HCT116 (cell line): ENCODE measurements around the gene KIAA0930. TPM values are rescaled to one million over a fixed set of nuclear protein-coding genes. Genes with fewer than 3 reads are reported as not detected.

Source experiments
- ATAC-seq: fragments of 200-7000 bp; cut with Tn5 transposase; 2 replicates; pipeline ENCODE4 v1.9.1; 2020; ENCODE audit warnings: mild to moderate bottlenecking, moderate library complexity
- BruUV-seq: library from RNA; stranded (reverse); fragments of 400-500 nt; replicated peaks from 2 replicates; lab custom pipeline; 2021; lab: Mats Ljungman, UMichigan
- CTCF ChIA-PET: fragments of 300-600 bp; sonication (Branson Sonifier 250); formaldehyde crosslinking; loops from one replicate; lab custom pipeline; 2021; ENCODE audit warnings: antibody characterized with exemption; lab: Charles Lee
- POLR2A ChIA-PET: fragments of 300-600, 350-600 bp; sonication (Branson Sonifier 250); formaldehyde crosslinking; loops from one replicate; lab custom pipeline; 2021; ENCODE audit warnings: antibody characterized with exemption; lab: Charles Lee
- RAD21 ChIA-PET, 2 experiments: fragments of 300-600 bp; sonication (Branson Sonifier 250); formaldehyde crosslinking; loops; one replicate each; lab custom pipeline; 2023; ENCODE audit warnings: low total read pairs in 2 of 2; ENCODE audit not compliant: uncharacterized antibody in 2 of 2, unreplicated experiment in 2 of 2, low non-redundant PET in 1 of 2; lab: Charles Lee
- DNase-seq: peaks from one replicate; pipeline ENCODE4 v3.0.0-alpha.2; 2010; ENCODE audit warnings: low read depth, low spot score
- H2AFZ ChIP-seq: fragments of 200-600 bp; shearing (Covaris generic), sonication (generic); 2 replicates; pipeline ENCODE4 v1.6.1; 2017; ENCODE audit warnings: low read depth, mixed run types, mixed read lengths, antibody characterized with exemption, low read length; ENCODE audit not compliant: poor library complexity, severe bottlenecking
- H3K27ac ChIP-seq: 2 replicates; pipeline ENCODE4 v1.5.1; 2012; ENCODE audit warnings: low read depth, low read length
- H3K27me3 ChIP-seq: fragments of 200-600 bp; sonication (generic); 2 replicates; pipeline ENCODE4 v1.6.1; 2016; ENCODE audit warnings: mixed run types, low read length, mixed read lengths; ENCODE audit not compliant: insufficient read depth
- H3K36me3 ChIP-seq, 2 experiments: fragments of 200-500 bp in 1 of 2; fragments of 200-600 bp in 1 of 2; sonication (Bioruptor generic) in 1 of 2; sonication (generic) in 1 of 2; 2 replicates each; pipeline versions ENCODE4 v1.5.1 to v1.6.1; 2014 to 2016; ENCODE audit warnings: low read length in 2 of 2, inconsistent platforms in 1 of 2, mixed read lengths in 1 of 2, mixed run types in 1 of 2; ENCODE audit not compliant: insufficient read depth in 2 of 2, control insufficient read depth in 1 of 2
- H3K4me1 ChIP-seq, 2 experiments: fragments of 200-600 bp in 1 of 2; sonication (generic) in 1 of 2; 2 replicates each; pipeline versions ENCODE4 v1.5.1 to v1.6.1; 2012 to 2017; ENCODE audit warnings: low read length in 2 of 2, inconsistent platforms in 1 of 2, mild to moderate bottlenecking in 1 of 2, mixed read lengths in 1 of 2, mixed run types in 1 of 2, moderate library complexity in 1 of 2; ENCODE audit not compliant: insufficient read depth in 2 of 2, control insufficient read depth in 1 of 2
- H3K4me2 ChIP-seq: fragments of 200-600 bp; sonication (generic); 2 replicates; pipeline ENCODE4 v1.6.1; 2017; ENCODE audit warnings: mixed run types, low read length, mixed read lengths
- H3K4me3 ChIP-seq, 2 experiments: fragments of 200-600 bp in 1 of 2; sonication (generic) in 1 of 2; replicated peaks in 1 of 2; 2 replicates each; pipeline ENCODE4 v1.5.1; 2011 to 2016; ENCODE audit warnings: low read length in 2 of 2, control low read depth in 1 of 2, low read depth in 1 of 2, mild to moderate bottlenecking in 1 of 2, mixed read lengths in 1 of 2, mixed run types in 1 of 2
- H3K79me2 ChIP-seq: fragments of 200-600 bp; sonication (generic); 2 replicates; pipeline ENCODE4 v1.6.1; 2017; ENCODE audit warnings: mild to moderate bottlenecking, mixed run types, low read length, moderate library complexity, mixed read lengths; ENCODE audit not compliant: insufficient read depth
- H3K9ac ChIP-seq: fragments of 200-600 bp; sonication (generic); 2 replicates; pipeline ENCODE4 v1.6.1; 2016; ENCODE audit warnings: low read length, mixed read lengths
- H3K9me2 ChIP-seq: fragments of 200-600 bp; sonication (generic), shearing (Covaris generic); 2 replicates; pipeline ENCODE4 v1.6.1; 2017; ENCODE audit warnings: mixed run types, mild to moderate bottlenecking, moderate library complexity; ENCODE audit not compliant: insufficient read depth
- H3K9me3 ChIP-seq, 2 experiments: fragments of 200-500 bp in 1 of 2; fragments of 200-600 bp in 1 of 2; sonication (Bioruptor generic) in 1 of 2; sonication (generic) in 1 of 2; 2 replicates each; pipeline ENCODE4 v1.6.1; 2014 to 2017; ENCODE audit warnings: low read length in 2 of 2, mixed read lengths in 2 of 2, inconsistent platforms in 1 of 2, low read depth in 1 of 2, mild to moderate bottlenecking in 1 of 2, mixed run types in 1 of 2, moderate library complexity in 1 of 2; ENCODE audit not compliant: control insufficient read depth in 1 of 2, insufficient read depth in 1 of 2
- H4K20me1 ChIP-seq: fragments of 200-600 bp; sonication (generic), shearing (Covaris generic); 2 replicates; pipeline ENCODE4 v1.6.1; 2017; ENCODE audit warnings: mixed run types, mild to moderate bottlenecking, moderate library complexity; ENCODE audit not compliant: insufficient read depth
- ATF3 ChIP-seq: IDR thresholded peaks from 2 replicates; pipeline ENCODE4 v1.6.1; 2012
- CBX3 ChIP-seq: IDR thresholded peaks from 2 replicates; pipeline ENCODE4 v1.6.1; 2012; ENCODE audit warnings: low read depth
- ELF1 ChIP-seq: IDR thresholded peaks from 2 replicates; pipeline ENCODE4 v1.6.1; 2012; ENCODE audit warnings: low read depth, borderline replicate concordance
- RAD21 ChIP-seq: IDR thresholded peaks from 2 replicates; pipeline ENCODE4 v1.6.1; 2012; ENCODE audit warnings: low read depth, mild to moderate bottlenecking
- ZBTB33 ChIP-seq: IDR thresholded peaks from 2 replicates; pipeline ENCODE4 v1.6.1; 2011; ENCODE audit warnings: mild to moderate bottlenecking, low read length, moderate library complexity; ENCODE audit not compliant: insufficient replicate concordance; ENCODE audit errors: extremely low read depth
- intact Hi-C: fragments of 100-400 bp; cut with micrococcal nuclease; formaldehyde crosslinking; loops from 2 replicates; pipeline ENCODE4 v1.10.0; 2022
- total RNA-seq: library from RNA; stranded (reverse); gene quantifications from one replicate; pipeline ENCODE4 v1.2.1, GENCODE V29; 2021; ENCODE audit not compliant: unreplicated experiment

The KIAA0930 gene
- total RNA-seq, 1 experiment from 2014 or later: 60.9 TPM

GRCh38 chr22:45216133-45217003, 24.3 kb downstream of the KIAA0930 start:
- intact Hi-C loops: no loop called here
- Histone ChIP-seq H3K4me3 (no peak overlapping the region), H2AFZ (no peak overlapping the region), H3K36me3 (no peaks in the 10 kb centered on the region), H4K20me1 (no peaks in the 10 kb centered on the region), H3K9me2 (no peaks in the 10 kb centered on the region), H3K9me3 (no peaks in the 10 kb centered on the region), H3K4me1 (no peaks in the 10 kb centered on the region), H3K79me2 (peaks cover 19% of the 10 kb centered on the region), H3K27me3 (no peaks in the 10 kb centered on the region), H3K9ac (no peak overlapping the region), H3K27ac (no peak overlapping the region), H3K4me2 (no peak overlapping the region)
- no TSS peak for BruUV-seq
- ATAC-seq: no peak
- ChIA-PET RAD21 (no interaction called here), CTCF (no interaction called here), POLR2A (no interaction called here)
- TF ChIP-seq ATF3: no peak
- DNase-seq: no peak

- no peak overlapping the region for H3K9ac ChIP-seq
- H3K4me3 ChIP-seq: no peak overlapping the region
- peaks cover 0 to 3% of the 10 kb centered on the region in 2 experiments; a peak in 1 of 4 replicates for H3K36me3 ChIP-seq
- no peak overlapping the region for H3K4me2 ChIP-seq
- ChIA-PET CTCF (no interaction called here), POLR2A (no interaction called here), RAD21 (no interaction called here)
- H2AFZ ChIP-seq: no peak overlapping the region
- TF ChIP-seq RAD21: no peak
- no peak for TF ChIP-seq ZBTB33
- TF ChIP-seq CBX3: no peak
- no peak for TF ChIP-seq ELF1
- TF ChIP-seq ATF3: no peak
- no peak overlapping the region for H3K27ac ChIP-seq
- intact Hi-C loops: no loop called here
- ATAC-seq (no peak), DNase-seq (no peak)
- no peaks in the 10 kb centered on the region for H3K27me3 ChIP-seq
- H4K20me1 ChIP-seq: no peaks in the 10 kb centered on the region
- H3K4me1 ChIP-seq: no peaks in the 10 kb centered on the region
- peaks cover 13% of the 10 kb centered on the region; the same call in 1 of the 2 replicates for H3K79me2 ChIP-seq
- no TSS peak for BruUV-seq
- H3K9me2 ChIP-seq: no peaks in the 10 kb centered on the region
- H3K9me3 ChIP-seq: no peaks in the 10 kb centered on the region
Measured at GRCh38 chr22:45212992-45213751, 27.5 kb downstream of the KIAA0930 start.
